Endodermal cell (in vitro differentiated cells): ENCODE measurements around the gene IBTK. TPM values are rescaled to one million over a fixed set of nuclear protein-coding genes. Genes with fewer than 3 reads are reported as not detected.

ENCODE experiments used
- DNase-seq: peaks from one replicate; pipeline ENCODE4 v3.0.0-alpha.2; 2017
- H3K27ac ChIP-seq: 2 replicates; pipeline ENCODE4 v1.5.1; 2013; ENCODE audit warnings: mild to moderate bottlenecking, low read depth, low read length, moderate library complexity
- H3K27me3 ChIP-seq: 2 replicates; pipeline ENCODE4 v1.6.1; 2013; ENCODE audit warnings: mild to moderate bottlenecking, low read length, moderate library complexity; ENCODE audit not compliant: insufficient read depth, control insufficient read depth, poor library complexity, severe bottlenecking
- H3K36me3 ChIP-seq: 2 replicates; pipeline ENCODE4 v1.7.0; 2013; ENCODE audit warnings: mild to moderate bottlenecking, low read length, moderate library complexity; ENCODE audit not compliant: control insufficient read depth, insufficient read depth
- H3K4me1 ChIP-seq: one replicate; pipeline ENCODE4 v1.7.0; 2013; ENCODE audit warnings: low read length; ENCODE audit not compliant: control insufficient read depth, insufficient read depth
- H3K4me3 ChIP-seq: 2 replicates; pipeline ENCODE4 v1.5.1; 2013; ENCODE audit warnings: mild to moderate bottlenecking, low read length, moderate library complexity
- H3K9ac ChIP-seq: 2 replicates; pipeline ENCODE4 v1.6.1; 2013; ENCODE audit warnings: mild to moderate bottlenecking, low read length, moderate library complexity; ENCODE audit not compliant: poor library complexity, severe bottlenecking; ENCODE audit errors: extremely low read depth
- H3K9me3 ChIP-seq: 2 replicates; pipeline ENCODE4 v1.6.1; 2013; ENCODE audit warnings: mild to moderate bottlenecking, low read length, moderate library complexity; ENCODE audit not compliant: control insufficient read depth
- H3K27ac Mint-ChIP-seq: 2 replicates; pipeline ENCODE4 v1.8.0; 2020; ENCODE audit warnings: mixed read lengths
- H3K27me3 Mint-ChIP-seq: 2 replicates; pipeline ENCODE4 v1.8.0; 2021; ENCODE audit warnings: mild to moderate bottlenecking, mixed read lengths; ENCODE audit not compliant: insufficient read depth
- H3K36me3 Mint-ChIP-seq: 2 replicates; pipeline ENCODE4 v1.8.0; 2020; ENCODE audit warnings: low read depth, mixed read lengths
- H3K4me1 Mint-ChIP-seq: 2 replicates; pipeline ENCODE4 v1.8.0; 2020; ENCODE audit warnings: mixed read lengths
- H3K4me3 Mint-ChIP-seq: 2 replicates; pipeline ENCODE4 v1.8.0; 2020; ENCODE audit warnings: mild to moderate bottlenecking, moderate library complexity, mixed read lengths
- H3K9me3 Mint-ChIP-seq: 2 replicates; pipeline ENCODE4 v1.8.0; 2020; ENCODE audit warnings: mild to moderate bottlenecking, mixed read lengths
- WGBS, 2 experiments: methylation state at CpG; one replicate each; pipeline versions ENCODE4 v1.1.5 to v1.1.7; 2013; ENCODE audit warnings: missing lambda C conversion rate in 2 of 2, mixed read lengths in 1 of 2; ENCODE audit not compliant: insufficient coverage in 1 of 2, insufficient read length in 1 of 2; 5-methylcytosine and 5-hydroxymethylcytosine counted together
- total RNA-seq, 2 donors: library from RNA; stranded (reverse); fragmentation: NEBNext Ultra II Directional in 1 of 2; extraction: Animal tissue kit (Norgen Biotek cat#: 25700) in 1 of 2; gene quantifications; 2 replicates in 1 of 2; 3 replicates in 1 of 2; pipeline ENCODE4 v1.2.1, GENCODE V29; 2021
- TF ChIP-seq, protein P1 (sequence below): fragments of 200-600 bp; sonication (generic); conservative IDR thresholded peaks from 2 replicates; pipeline ENCODE4 v1.5.0; 2021; ENCODE audit warnings: antibody characterized with exemption, mild to moderate bottlenecking

Gene IBTK
- total RNA-seq, 2 donors from 2014 or later: 35.8 to 46.2 TPM

DNA sequence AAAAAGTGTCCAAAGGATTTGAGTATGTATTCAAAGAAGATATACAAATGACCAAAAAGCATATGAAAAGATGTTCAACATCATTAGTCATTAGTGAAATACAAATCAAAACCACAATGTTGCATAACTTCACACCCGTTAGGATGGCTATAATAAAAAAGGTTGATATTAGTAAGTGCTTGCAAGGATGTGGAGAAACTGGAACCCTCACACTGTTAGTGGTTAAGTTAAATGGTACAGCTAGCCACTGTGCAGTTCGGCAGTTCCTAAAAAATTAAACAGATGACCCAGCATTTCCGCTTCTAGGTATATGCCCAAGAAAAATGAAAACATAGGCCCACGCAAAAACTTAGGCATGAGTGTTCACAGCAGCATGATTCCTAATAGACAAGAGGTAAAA, 38.6 kb downstream of the IBTK start:
- no peaks in the 10 kb centered on the region for H3K27me3 Mint-ChIP-seq
- Histone ChIP-seq H3K4me3 (no peak overlapping the region), H3K27me3 (no peaks in the 10 kb centered on the region), H3K4me1 (no peaks in the 10 kb centered on the region), H3K36me3 (peaks cover 93% of the 10 kb centered on the region), H3K27ac (no peak overlapping the region), H3K9me3 (no peaks in the 10 kb centered on the region), H3K9ac (no peak overlapping the region)
- H3K4me3 Mint-ChIP-seq: no peak overlapping the region
- peaks cover 66% of the 10 kb centered on the region for H3K36me3 Mint-ChIP-seq
- TF ChIP-seq, protein P1, sequence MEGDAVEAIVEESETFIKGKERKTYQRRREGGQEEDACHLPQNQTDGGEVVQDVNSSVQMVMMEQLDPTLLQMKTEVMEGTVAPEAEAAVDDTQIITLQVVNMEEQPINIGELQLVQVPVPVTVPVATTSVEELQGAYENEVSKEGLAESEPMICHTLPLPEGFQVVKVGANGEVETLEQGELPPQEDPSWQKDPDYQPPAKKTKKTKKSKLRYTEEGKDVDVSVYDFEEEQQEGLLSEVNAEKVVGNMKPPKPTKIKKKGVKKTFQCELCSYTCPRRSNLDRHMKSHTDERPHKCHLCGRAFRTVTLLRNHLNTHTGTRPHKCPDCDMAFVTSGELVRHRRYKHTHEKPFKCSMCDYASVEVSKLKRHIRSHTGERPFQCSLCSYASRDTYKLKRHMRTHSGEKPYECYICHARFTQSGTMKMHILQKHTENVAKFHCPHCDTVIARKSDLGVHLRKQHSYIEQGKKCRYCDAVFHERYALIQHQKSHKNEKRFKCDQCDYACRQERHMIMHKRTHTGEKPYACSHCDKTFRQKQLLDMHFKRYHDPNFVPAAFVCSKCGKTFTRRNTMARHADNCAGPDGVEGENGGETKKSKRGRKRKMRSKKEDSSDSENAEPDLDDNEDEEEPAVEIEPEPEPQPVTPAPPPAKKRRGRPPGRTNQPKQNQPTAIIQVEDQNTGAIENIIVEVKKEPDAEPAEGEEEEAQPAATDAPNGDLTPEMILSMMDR: no peak
- no peaks in the 10 kb centered on the region for H3K9me3 Mint-ChIP-seq
- H3K4me1 Mint-ChIP-seq: peaks cover 13% of the 10 kb centered on the region
- WGBS, 2 experiments: 97 to 100% methylated on average over 1 to 4 of the region's 4 CpGs
- no peak for DNase-seq
- no peak overlapping the region for H3K27ac Mint-ChIP-seq

DNA sequence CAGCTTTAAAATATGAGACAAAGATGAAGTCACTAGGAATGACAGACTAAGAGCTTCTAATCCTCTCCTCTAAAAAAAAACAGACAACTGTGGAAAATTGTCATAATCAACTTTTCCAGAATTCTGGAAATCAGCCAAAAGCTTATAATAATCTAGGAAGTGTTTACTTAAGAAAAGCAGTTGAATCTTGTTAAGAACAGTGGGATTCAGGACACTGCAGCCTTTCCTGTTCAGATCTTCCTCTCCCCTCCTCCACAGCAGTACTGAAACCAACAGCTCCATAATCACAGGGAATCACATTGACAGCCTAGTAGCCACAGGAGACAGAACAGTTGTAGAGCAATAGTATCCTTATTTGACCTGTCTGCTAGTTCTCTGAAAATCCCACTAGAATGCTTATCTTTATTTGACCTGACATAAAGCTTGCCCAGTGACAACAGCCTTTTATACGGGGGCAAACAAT, 41.6 kb downstream of the IBTK start:
- H3K27me3 Mint-ChIP-seq: no peaks in the 10 kb centered on the region
- Histone ChIP-seq H3K9me3 (no peaks in the 10 kb centered on the region), H3K9ac (no peak overlapping the region), H3K27me3 (no peaks in the 10 kb centered on the region), H3K4me3 (peak overlapping the region; percentile 5), H3K27ac (no peak overlapping the region), H3K36me3 (peaks cover 89% of the 10 kb centered on the region), H3K4me1 (no peaks in the 10 kb centered on the region)
- TF ChIP-seq, protein P1: no peak
- H3K4me1 Mint-ChIP-seq: peaks cover 13% of the 10 kb centered on the region
- peak overlapping the region; percentile 67 for H3K27ac Mint-ChIP-seq
- H3K9me3 Mint-ChIP-seq: no peaks in the 10 kb centered on the region
- WGBS, 2 experiments: 100% methylated on average over 1 of the region's 1 CpG; no CpG with 5 or more reads in 1 of the 2 experiments
- H3K36me3 Mint-ChIP-seq: peaks cover 57% of the 10 kb centered on the region
- H3K4me3 Mint-ChIP-seq: no peak overlapping the region
- DNase-seq: no peak

DNA sequence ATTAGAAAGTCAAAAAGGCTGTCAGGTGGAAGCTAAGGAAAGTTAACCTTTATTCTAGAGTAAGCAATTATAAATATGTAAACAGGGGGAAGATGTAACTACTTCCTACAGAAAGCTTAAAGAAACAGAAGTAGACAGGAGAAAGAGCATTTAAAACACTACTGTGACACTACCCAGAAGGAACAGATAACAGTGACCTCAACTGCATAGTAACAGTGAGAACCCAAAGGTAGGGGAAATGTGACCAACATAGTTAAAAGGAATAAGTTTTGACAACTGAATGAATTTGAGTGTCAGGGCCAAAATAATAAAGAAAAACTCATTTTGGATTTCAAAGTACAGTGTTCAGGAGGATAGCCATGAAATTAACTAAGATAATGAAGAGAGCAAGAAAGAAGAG, 43.5 kb downstream of the IBTK start:
- peaks cover 58% of the 10 kb centered on the region for H3K36me3 Mint-ChIP-seq
- no peak overlapping the region for H3K4me3 Mint-ChIP-seq
- H3K27me3 ChIP-seq: no peaks in the 10 kb centered on the region
- H3K27ac ChIP-seq: no peak overlapping the region
- H3K9me3 Mint-ChIP-seq: no peaks in the 10 kb centered on the region
- H3K27ac Mint-ChIP-seq: no peak overlapping the region
- no peak overlapping the region for H3K4me3 ChIP-seq
- TF ChIP-seq, protein P1: no peak
- H3K36me3 ChIP-seq: peaks cover 90% of the 10 kb centered on the region
- no peaks in the 10 kb centered on the region for H3K9me3 ChIP-seq
- peaks cover 13% of the 10 kb centered on the region for H3K4me1 Mint-ChIP-seq
- H3K27me3 Mint-ChIP-seq: no peaks in the 10 kb centered on the region
- DNase-seq: no peak
- H3K4me1 ChIP-seq: no peaks in the 10 kb centered on the region
- no peak overlapping the region for H3K9ac ChIP-seq
